ENCODE results near the gene BICRA. TPM values are rescaled to one million over a fixed set of nuclear protein-coding genes. Genes with fewer than 3 reads are reported as not detected.
"Not testable (repeated sequence)": the region's sequence is repeated elsewhere in the genome, so short reads cannot be mapped to it uniquely, and the experiment has no call there.

BICRA gene
- total RNA-seq, 1 experiment from 2014 or later = 4.2 TPM

DNA sequence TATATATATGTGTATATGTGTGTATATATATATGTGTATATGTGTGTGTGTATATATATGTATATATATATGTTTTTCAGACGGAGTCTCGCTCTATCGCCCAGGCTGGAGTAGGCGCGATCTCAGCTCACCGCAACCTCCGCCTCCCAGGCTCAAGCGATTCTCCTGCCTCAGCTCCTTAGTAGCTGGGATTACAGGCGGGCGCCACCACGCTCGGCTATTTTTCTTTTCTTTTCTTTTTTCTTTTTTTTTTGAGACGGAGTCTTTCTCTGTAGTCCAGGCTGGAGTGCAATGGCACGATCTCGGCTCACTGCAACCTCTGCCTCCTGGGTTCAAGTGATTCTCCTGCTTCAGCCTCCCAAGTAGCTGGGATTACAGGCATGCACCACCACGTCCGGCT, 137.2 kb downstream of the BICRA start:
- not testable (repeated sequence) for DNase-seq (ENCODE audit: low read depth)

DNA sequence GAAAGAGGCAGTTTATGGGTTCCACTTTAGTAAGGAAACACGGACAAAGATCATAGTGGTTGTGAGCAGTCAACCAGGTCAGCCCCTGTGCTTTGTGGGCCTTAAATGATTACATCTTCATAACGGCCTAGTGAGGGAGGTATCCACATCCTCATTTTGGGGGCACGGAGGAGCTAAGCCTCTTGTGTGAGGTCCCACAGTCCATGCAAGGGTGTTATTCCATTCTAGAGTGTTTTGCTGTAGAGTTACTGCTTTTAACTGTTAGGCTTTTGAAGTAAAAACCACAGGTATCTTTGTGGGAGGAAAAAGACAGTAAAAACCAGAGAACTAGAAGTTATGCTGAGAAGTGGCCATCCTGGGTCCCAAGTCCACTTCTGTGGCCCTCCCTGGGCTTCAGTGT, 140.4 kb downstream of the BICRA start:
- DNase-seq (ENCODE audit: low read depth) = no peak

- DNase-seq (ENCODE audit: low read depth) = no peak
Observed at GRCh38 chr19:47750752-47751151, 141.8 kb downstream of the BICRA start.

DNA sequence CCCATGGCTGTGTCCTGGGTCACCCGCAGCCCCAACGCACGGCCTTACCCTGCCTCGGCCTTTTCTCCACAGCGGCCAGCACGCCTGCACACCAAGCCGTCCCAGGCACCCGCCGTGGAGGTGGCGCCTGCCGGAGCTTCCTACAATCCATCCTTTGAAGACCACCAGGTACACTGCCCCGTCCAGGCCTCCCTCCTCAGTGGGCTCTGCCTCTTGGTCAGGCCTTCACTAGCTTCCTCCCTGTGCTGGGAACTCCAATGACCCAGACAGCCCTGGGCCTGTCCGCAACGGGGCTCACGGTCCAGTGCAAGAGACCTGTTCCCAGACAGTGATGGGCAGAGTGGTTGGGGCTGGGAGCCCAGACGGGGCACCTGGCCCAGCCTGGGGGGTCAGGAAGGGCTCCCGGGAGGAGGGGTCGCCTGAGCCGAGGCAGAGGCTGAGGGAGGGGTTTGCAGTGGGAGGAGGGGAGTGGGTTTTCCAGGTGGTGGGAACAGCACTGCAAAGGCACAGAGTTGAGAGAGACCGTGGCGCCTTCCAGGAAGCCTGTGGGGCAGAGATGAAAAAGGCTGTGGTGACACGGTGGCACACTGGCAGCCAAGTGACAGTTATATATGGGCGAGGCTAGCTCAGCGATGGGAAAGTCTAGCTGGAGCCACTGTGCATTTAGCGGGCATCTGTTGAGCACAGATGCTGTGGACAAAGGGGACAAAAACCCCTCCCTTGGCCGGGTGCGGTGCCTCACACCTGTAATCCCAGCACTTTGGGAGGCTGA, 143.7 kb downstream of the BICRA start:
- DNase-seq (ENCODE audit: low read depth) = no peak

Other genes starting within 250 kb of the BICRA start
- 6.7 and 7.4 TPM in 2 replicates for gene MEIS3, start 189.6 kb upstream of the BICRA start, total RNA-seq (2014; rRNA removed)
- gene SLC8A2, start 137.2 kb upstream of the BICRA start, total RNA-seq (2014; rRNA removed) = 0.06 TPM in 1 of 2 replicates, not detected in the other
- gene KPTN, start 124.9 kb upstream of the BICRA start, total RNA-seq (2014; rRNA removed) = 8.4 and 8.5 TPM in 2 replicates
- 153 and 242 TPM in 2 replicates for gene NAPA, start 94.1 kb upstream of the BICRA start, total RNA-seq (2014; rRNA removed)
- not detected in 2 replicates for gene ZNF541, start 36.0 kb upstream of the BICRA start, total RNA-seq (2014; rRNA removed)
- 66.0 and 75.3 TPM in 2 replicates for gene EHD2, start 104.3 kb downstream of the BICRA start, total RNA-seq (2014; rRNA removed)
- gene NOP53, start 136.4 kb downstream of the BICRA start, total RNA-seq (2014; rRNA removed) = 78.7 and 86.8 TPM in 2 replicates
- 583 and 734 TPM in 2 replicates for gene SELENOW, start 169.6 kb downstream of the BICRA start, total RNA-seq (2014; rRNA removed)
- not detected in 2 replicates for gene TPRX1, start 195.4 kb downstream of the BICRA start, total RNA-seq (2014; rRNA removed)
- not detected in 2 replicates for gene CRX, start 212.8 kb downstream of the BICRA start, total RNA-seq (2014; rRNA removed)